HEK293 (cell line): ENCODE measurements around the gene CRTC2.

Source experiments
- CTCF ChIP-seq: fragments of 450-650 bp; formaldehyde crosslinking; IDR thresholded peaks from 2 replicates; pipeline ENCODE4 v1.5.1; 2016; ENCODE audit warnings: missing biosample characterization, missing genetic modification characterization
- ELK4 ChIP-seq: IDR thresholded peaks from 2 replicates; pipeline ENCODE4 v1.6.1; 2011; ENCODE audit warnings: mild to moderate bottlenecking, low read depth, low read length, borderline replicate concordance
- IKZF3 ChIP-seq: fragments of 450-650 bp; IDR thresholded peaks from 2 replicates; pipeline ENCODE4 v1.5.0; 2018; ENCODE audit warnings: missing biosample characterization, mild to moderate bottlenecking, missing genetic modification characterization, moderate library complexity
- KLF16 ChIP-seq: fragments of 450-650 bp; formaldehyde crosslinking; IDR thresholded peaks from 2 replicates; pipeline ENCODE4 v1.5.1; 2017; ENCODE audit warnings: missing biosample characterization, missing genetic modification characterization
- KLF7 ChIP-seq: fragments of 450-650 bp; formaldehyde crosslinking; IDR thresholded peaks from 2 replicates; pipeline ENCODE4 v1.5.1; 2016; ENCODE audit warnings: missing biosample characterization, missing genetic modification characterization, borderline replicate concordance
- SALL2 ChIP-seq: fragments of 450-650 bp; formaldehyde crosslinking; IDR thresholded peaks from 2 replicates; pipeline ENCODE4 v1.5.0; 2017; ENCODE audit warnings: missing biosample characterization, mild to moderate bottlenecking, missing genetic modification characterization, borderline replicate concordance
- SP2 ChIP-seq: fragments of 450-650 bp; formaldehyde crosslinking; IDR thresholded peaks from 2 replicates; pipeline ENCODE4 v1.5.1; 2016; ENCODE audit warnings: missing biosample characterization, missing genetic modification characterization
- SP3 ChIP-seq: fragments of 450-650 bp; formaldehyde crosslinking; IDR thresholded peaks from 2 replicates; pipeline ENCODE4 v1.5.1; 2016; ENCODE audit warnings: missing biosample characterization, missing genetic modification characterization
- TSHZ1 ChIP-seq: fragments of 450-650 bp; formaldehyde crosslinking; IDR thresholded peaks from 2 replicates; pipeline ENCODE4 v1.5.1; 2016; ENCODE audit warnings: missing biosample characterization, missing genetic modification characterization, borderline replicate concordance
- WT1 ChIP-seq: fragments of 450-650 bp; formaldehyde crosslinking; IDR thresholded peaks from 2 replicates; pipeline ENCODE4 v1.5.1; 2016; ENCODE audit warnings: missing biosample characterization, missing genetic modification characterization
- YY1 ChIP-seq: fragments of 450-650 bp; formaldehyde crosslinking; IDR thresholded peaks from 2 replicates; pipeline ENCODE4 v1.5.1; 2018; ENCODE audit warnings: missing biosample characterization, missing genetic modification characterization
- ZBTB20 ChIP-seq: fragments of 450-650 bp; formaldehyde crosslinking; IDR thresholded peaks from 2 replicates; pipeline ENCODE4 v1.5.1; 2016; ENCODE audit warnings: missing biosample characterization, missing genetic modification characterization
- ZFHX2 ChIP-seq: fragments of 450-650 bp; formaldehyde crosslinking; conservative IDR thresholded peaks from 2 replicates; pipeline ENCODE4 v1.5.1; 2016; ENCODE audit warnings: missing biosample characterization, missing genetic modification characterization
- ZNF112 ChIP-seq: fragments of 450-650 bp; formaldehyde crosslinking; IDR thresholded peaks from 2 replicates; pipeline ENCODE4 v1.5.0; 2017; ENCODE audit warnings: missing biosample characterization, missing genetic modification characterization
- ZNF148 ChIP-seq: fragments of 450-650 bp; formaldehyde crosslinking; IDR thresholded peaks from 2 replicates; pipeline ENCODE4 v1.5.0; 2017; ENCODE audit warnings: missing biosample characterization, missing genetic modification characterization, borderline replicate concordance
- ZNF214 ChIP-seq: fragments of 450-650 bp; formaldehyde crosslinking; IDR thresholded peaks from 2 replicates; pipeline ENCODE4 v1.5.1; 2017; ENCODE audit warnings: missing biosample characterization, mild to moderate bottlenecking, missing genetic modification characterization, borderline replicate concordance
- ZNF324 ChIP-seq: fragments of 450-650 bp; formaldehyde crosslinking; IDR thresholded peaks from 2 replicates; pipeline ENCODE4 v1.5.1; 2016; ENCODE audit warnings: missing biosample characterization, missing genetic modification characterization
- ZNF341 ChIP-seq: fragments of 450-650 bp; formaldehyde crosslinking; IDR thresholded peaks from 2 replicates; pipeline ENCODE4; 2016; ENCODE audit warnings: low read depth, missing biosample characterization, missing genetic modification characterization
- ZNF48 ChIP-seq: fragments of 450-650 bp; formaldehyde crosslinking; IDR thresholded peaks from 2 replicates; pipeline ENCODE4 v1.5.1; 2016; ENCODE audit warnings: missing biosample characterization, missing genetic modification characterization
- ZNF501 ChIP-seq: fragments of 450-650 bp; formaldehyde crosslinking; IDR thresholded peaks from 2 replicates; pipeline ENCODE4 v1.5.1; 2016; ENCODE audit warnings: missing biosample characterization, missing genetic modification characterization
- ZNF513 ChIP-seq: fragments of 450-650 bp; IDR thresholded peaks from 2 replicates; pipeline ENCODE4 v1.5.1; 2018; ENCODE audit warnings: missing biosample characterization, missing genetic modification characterization
- ZNF600 ChIP-seq: fragments of 450-650 bp; formaldehyde crosslinking; IDR thresholded peaks from 2 replicates; pipeline ENCODE4 v1.5.1; 2016; ENCODE audit warnings: missing biosample characterization, missing genetic modification characterization
- ZSCAN23 ChIP-seq: fragments of 450-650 bp; formaldehyde crosslinking; IDR thresholded peaks from 2 replicates; pipeline ENCODE4 v1.5.1; 2016; ENCODE audit warnings: missing biosample characterization, missing genetic modification characterization
- ZSCAN4 ChIP-seq: fragments of 450-650 bp; formaldehyde crosslinking; IDR thresholded peaks from 2 replicates; pipeline ENCODE4 v1.5.1; 2017; ENCODE audit warnings: missing biosample characterization, missing genetic modification characterization
- TF ChIP-seq, protein P1 (sequence below): fragments of 450-650 bp; formaldehyde crosslinking; IDR thresholded peaks from 2 replicates; pipeline ENCODE4 v1.5.1; 2016; ENCODE audit warnings: missing biosample characterization, missing genetic modification characterization

The CRTC2 gene

DNA sequence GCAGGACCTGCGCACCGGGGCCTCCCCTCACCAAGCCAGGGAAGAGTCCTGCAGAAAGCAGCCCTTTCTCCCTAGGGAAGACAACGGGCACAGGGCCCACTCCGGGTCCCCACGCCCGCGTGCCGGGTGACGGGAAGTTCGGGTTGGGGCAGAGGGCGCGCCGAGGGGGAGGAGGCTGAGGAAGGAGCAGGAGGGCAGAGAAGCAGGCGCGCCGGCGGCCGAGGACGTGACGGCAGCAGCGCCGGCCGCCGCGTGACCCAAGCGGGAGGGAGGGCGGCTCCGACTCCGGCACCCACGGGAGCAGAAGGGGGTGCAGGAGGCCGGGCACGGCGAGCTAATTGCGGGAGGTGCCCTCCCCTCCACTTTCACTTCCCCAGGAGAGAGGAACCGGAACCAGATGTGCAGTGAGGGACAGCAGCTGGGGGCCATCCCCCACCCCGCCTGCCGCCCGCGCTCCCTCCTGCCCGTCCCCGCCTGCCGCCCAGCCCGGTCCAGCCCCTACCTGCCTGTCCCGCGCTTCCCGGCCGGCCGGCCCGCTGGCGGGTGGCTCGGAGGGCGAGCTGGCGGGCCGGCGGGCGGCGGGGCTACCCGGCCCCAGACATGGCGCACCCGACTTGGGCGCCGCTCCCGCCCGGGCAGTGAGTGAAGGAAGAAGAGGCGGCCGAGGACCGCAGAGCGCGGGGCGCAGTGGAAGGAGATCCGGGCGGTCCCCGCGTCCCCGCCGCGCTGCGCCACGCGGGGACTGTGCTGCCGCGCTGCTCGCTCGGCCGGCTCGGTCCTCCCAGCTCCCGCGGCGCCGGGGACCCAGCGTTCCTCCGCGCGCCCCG, 12.4 kb downstream of the CRTC2 start (continued):
- TF ChIP-seq CTCF (tag by site-specific recombination) (peak; percentile 29; the same call in 1 of the 2 replicates), WT1 (peak; percentile 61; the same call in 1 of the 2 replicates), SP2 (tag by site-specific recombination) (peak; percentile 82), ZFHX2 (tag by site-specific recombination) (peak; percentile 63), ZNF501 (tag by site-specific recombination) (0 out of 2 replicates have a peak, but pooled peaks have one; percentile 70), ZNF513 (tag by site-specific recombination) (peak; percentile 68), ZBTB20 (tag by site-specific recombination) (peak; percentile 53; the same call in 1 of the 2 replicates), KLF7 (tag by site-specific recombination) (no peak), ZNF48 (tag by site-specific recombination) (no peak), ZNF148 (tag by site-specific recombination) (no peak), ZNF214 (tag by site-specific recombination) (no peak), ELK4 (no peak), SP3 (peak; percentile 76), ZSCAN4 (tag by site-specific recombination) (peak; percentile 79; the same call in 1 of the 2 replicates), IKZF3 (tag by site-specific recombination) (no peak), TSHZ1 (tag by site-specific recombination) (no peak), SALL2 (no peak), ZNF600 (tag by site-specific recombination) (peak; percentile 85), ZNF112 (tag by site-specific recombination) (no peak), ZSCAN23 (no peak), ZNF341 (peak; percentile 89), YY1 (tag by site-specific recombination) (peak; percentile 13; the same call in 1 of the 2 replicates), KLF16 (peak; percentile 75), ZNF324 (tag by site-specific recombination) (peak; percentile 42; the same call in 1 of the 2 replicates)
- TF ChIP-seq, protein P1, sequence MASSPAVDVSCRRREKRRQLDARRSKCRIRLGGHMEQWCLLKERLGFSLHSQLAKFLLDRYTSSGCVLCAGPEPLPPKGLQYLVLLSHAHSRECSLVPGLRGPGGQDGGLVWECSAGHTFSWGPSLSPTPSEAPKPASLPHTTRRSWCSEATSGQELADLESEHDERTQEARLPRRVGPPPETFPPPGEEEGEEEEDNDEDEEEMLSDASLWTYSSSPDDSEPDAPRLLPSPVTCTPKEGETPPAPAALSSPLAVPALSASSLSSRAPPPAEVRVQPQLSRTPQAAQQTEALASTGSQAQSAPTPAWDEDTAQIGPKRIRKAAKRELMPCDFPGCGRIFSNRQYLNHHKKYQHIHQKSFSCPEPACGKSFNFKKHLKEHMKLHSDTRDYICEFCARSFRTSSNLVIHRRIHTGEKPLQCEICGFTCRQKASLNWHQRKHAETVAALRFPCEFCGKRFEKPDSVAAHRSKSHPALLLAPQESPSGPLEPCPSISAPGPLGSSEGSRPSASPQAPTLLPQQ (tag by site-specific recombination) = peak; percentile 66; the same call in 1 of the 2 replicates
